Smooth muscle cell (in vitro differentiated cells): ENCODE results near the gene GPR39. TPM values are rescaled to one million over a fixed set of nuclear protein-coding genes. Genes with fewer than 3 reads are reported as not detected.

Experiments
- DNase-seq: peaks from one replicate; lab custom pipeline; 2025; ENCODE audit not compliant: unreplicated experiment; lab: John Stamatoyannopoulos, UW
- H2AFZ ChIP-seq: fragments of 200-600 bp; sonication (generic); 2 replicates; pipeline ENCODE4 v1.6.0; 2016; ENCODE audit warnings: antibody characterized with exemption, low read depth, mild to moderate bottlenecking
- H3F3A ChIP-seq: fragments of 200-600 bp; sonication (generic); 2 replicates; pipeline ENCODE4 v1.6.0; 2017; ENCODE audit warnings: antibody characterized with exemption, low read depth
- H3K27ac ChIP-seq: fragments of 200-600 bp; sonication (generic); 2 replicates; pipeline ENCODE4 v1.5.1; 2016; ENCODE audit warnings: low read depth, mild to moderate bottlenecking
- H3K27me3 ChIP-seq: fragments of 200-600 bp; sonication (generic); 2 replicates; pipeline ENCODE4 v1.6.1; 2016; ENCODE audit warnings: low read depth, mild to moderate bottlenecking
- H3K36me3 ChIP-seq: fragments of 200-600 bp; sonication (generic); 2 replicates; pipeline ENCODE4 v1.5.1; 2016; ENCODE audit warnings: low read depth
- H3K4me1 ChIP-seq: fragments of 200-600 bp; sonication (generic); 2 replicates; pipeline ENCODE4 v1.5.1; 2016; ENCODE audit warnings: low read depth
- H3K4me2 ChIP-seq: fragments of 200-600 bp; sonication (generic); 2 replicates; pipeline ENCODE4 v1.6.0; 2016; ENCODE audit warnings: mild to moderate bottlenecking
- H3K4me3 ChIP-seq: fragments of 200-600 bp; sonication (generic); 2 replicates; pipeline ENCODE4 v1.5.1; 2016; ENCODE audit warnings: mild to moderate bottlenecking
- H3K79me2 ChIP-seq: fragments of 200-600 bp; sonication (generic); 2 replicates; pipeline ENCODE4 v1.6.0; 2016; ENCODE audit warnings: low read depth, mild to moderate bottlenecking
- H3K9ac ChIP-seq: fragments of 200-600 bp; sonication (generic); 2 replicates; pipeline ENCODE4 v1.6.0; 2016; ENCODE audit warnings: low read depth
- H3K9me3 ChIP-seq: fragments of 200-600 bp; sonication (generic); replicated peaks from 2 replicates; pipeline ENCODE4 v1.5.1; 2016; ENCODE audit warnings: low read depth
- H4K20me1 ChIP-seq: fragments of 200-600 bp; sonication (generic); 2 replicates; pipeline ENCODE4 v1.6.0; 2016; ENCODE audit warnings: low read depth
- CTCF ChIP-seq: fragments of 200-600 bp; sonication (generic); IDR thresholded peaks from 2 replicates; pipeline ENCODE4 v1.5.1; 2017; ENCODE audit warnings: borderline replicate concordance, mild to moderate bottlenecking, antibody characterized with exemption; ENCODE audit not compliant: insufficient read depth, poor library complexity, severe bottlenecking
- WGBS: methylation state at CpG from one replicate; pipeline ENCODE4 v1.1.7; 2016; ENCODE audit warnings: low lambda C conversion rate; 5-methylcytosine and 5-hydroxymethylcytosine counted together
- polyA plus RNA-seq: library from polyadenylated mRNA; unstranded; fragments of >200 nt; fragmentation: Nextera tagmentation; extraction: Ambion mirVana; gene quantifications from 2 replicates; pipeline ENCODE4 v1.2.1, GENCODE V29; 2016
- total RNA-seq: library from RNA; depleted of rRNA; stranded (reverse); fragments of >200 nt; gene quantifications from 2 replicates; pipeline ENCODE4 v1.2.3, GENCODE V29; 2014

GPR39 gene
- total and polyA plus RNA-seq, 2 experiments from 2014 or later, result 0.87 to 1.4 TPM

GRCh38 chr2:132604561-132604960, 188.0 kb downstream of the GPR39 start:
- no peak for DNase-seq
- H3K79me2 ChIP-seq, result no peaks in the 10 kb centered on the region
- WGBS, result 100% methylated on average over 1 of the region's 1 CpG
- H3K36me3 ChIP-seq, result no peaks in the 10 kb centered on the region
- no peak overlapping the region for H3K4me3 ChIP-seq
- no peaks in the 10 kb centered on the region for H3F3A ChIP-seq
- no peaks in the 10 kb centered on the region for H3K9me3 ChIP-seq
- no peak overlapping the region for H2AFZ ChIP-seq
- H3K4me2 ChIP-seq, result no peak overlapping the region
- no peak overlapping the region for H3K27ac ChIP-seq
- no peak overlapping the region for H3K9ac ChIP-seq
- no peaks in the 10 kb centered on the region for H4K20me1 ChIP-seq
- TF ChIP-seq CTCF, result no peak
- no peaks in the 10 kb centered on the region for H3K4me1 ChIP-seq
- H3K27me3 ChIP-seq, result peaks cover 9% of the 10 kb centered on the region

GRCh38 chr2:132605236-132606180, 188.9 kb downstream of the GPR39 start:
- H3K9me3 ChIP-seq, result no peaks in the 10 kb centered on the region
- no peak overlapping the region for H3K4me3 ChIP-seq
- no peak for TF ChIP-seq CTCF
- H3K4me1 ChIP-seq, result no peaks in the 10 kb centered on the region
- WGBS, result 79% methylated on average over 14 of the region's 14 CpGs
- H4K20me1 ChIP-seq, result no peaks in the 10 kb centered on the region
- no peak overlapping the region for H3K9ac ChIP-seq
- no peaks in the 10 kb centered on the region for H3K79me2 ChIP-seq
- no peaks in the 10 kb centered on the region for H3K36me3 ChIP-seq
- H3K27me3 ChIP-seq, result peaks cover 9% of the 10 kb centered on the region
- no peak overlapping the region for H2AFZ ChIP-seq
- H3K27ac ChIP-seq, result no peak overlapping the region
- DNase-seq, result no peak
- no peaks in the 10 kb centered on the region for H3F3A ChIP-seq
- H3K4me2 ChIP-seq, result no peak overlapping the region

GRCh38 chr2:132606649-132607048, 190.0 kb downstream of the GPR39 start:
- H3K4me1 ChIP-seq, result no peaks in the 10 kb centered on the region
- no peak for DNase-seq

More at GRCh38 chr2:132606649-132607048, 190.0 kb downstream of the GPR39 start:
- Histone ChIP-seq H2AFZ (no peak overlapping the region), H4K20me1 (no peaks in the 10 kb centered on the region), H3K4me3 (no peak overlapping the region), H3K4me2 (no peak overlapping the region), H3K9me3 (no peaks in the 10 kb centered on the region), H3F3A (no peaks in the 10 kb centered on the region), H3K79me2 (no peaks in the 10 kb centered on the region), H3K27ac (no peak overlapping the region), H3K27me3 (peaks cover 9% of the 10 kb centered on the region), H3K36me3 (no peaks in the 10 kb centered on the region), H3K9ac (no peak overlapping the region)
- no peak for TF ChIP-seq CTCF
- 89% methylated on average over 8 of the region's 8 CpGs for WGBS
